NCI-H345 (cell line): ENCODE data around the gene KCNMB3.
"Not testable (repeated sequence)": the region's sequence is repeated elsewhere in the genome, so short reads cannot be mapped to it uniquely, and the experiment has no call there.

Experiments
- DNase-seq: peaks from one replicate; lab custom pipeline; 2025; lab: John Stamatoyannopoulos, UW

The KCNMB3 gene, protein sequence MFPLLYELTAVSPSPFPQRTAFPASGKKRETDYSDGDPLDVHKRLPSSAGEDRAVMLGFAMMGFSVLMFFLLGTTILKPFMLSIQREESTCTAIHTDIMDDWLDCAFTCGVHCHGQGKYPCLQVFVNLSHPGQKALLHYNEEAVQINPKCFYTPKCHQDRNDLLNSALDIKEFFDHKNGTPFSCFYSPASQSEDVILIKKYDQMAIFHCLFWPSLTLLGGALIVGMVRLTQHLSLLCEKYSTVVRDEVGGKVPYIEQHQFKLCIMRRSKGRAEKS

DNA sequence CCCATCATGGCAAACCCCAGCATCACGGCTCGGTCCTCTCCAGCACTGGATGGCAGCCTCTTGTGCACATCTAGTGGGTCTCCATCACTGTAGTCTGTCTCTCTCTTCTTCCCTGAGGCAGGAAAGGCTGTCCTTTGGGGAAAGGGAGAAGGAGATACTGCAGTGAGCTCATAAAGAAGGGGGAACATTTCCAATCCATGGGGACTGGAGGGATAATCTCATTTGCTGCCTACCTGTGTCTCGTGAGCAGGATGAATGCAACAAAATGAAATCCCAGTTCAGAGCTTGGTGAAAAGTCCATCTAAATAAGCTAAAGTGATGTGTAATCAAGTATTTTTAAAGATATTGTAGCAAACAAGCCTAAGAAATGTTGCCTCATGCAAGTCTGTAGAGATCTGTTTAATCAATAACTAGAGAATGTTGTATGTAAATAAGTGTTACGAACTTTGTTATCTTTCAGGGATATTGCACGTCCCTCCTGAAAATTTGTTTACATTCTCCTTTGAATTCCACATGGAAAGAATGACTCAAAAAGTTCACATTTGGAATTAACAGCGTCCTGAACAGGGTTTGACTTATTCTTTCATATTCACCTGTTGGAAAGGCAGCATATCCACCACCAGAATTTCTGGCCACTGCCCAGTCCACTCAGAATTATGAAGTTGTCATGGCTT lies at the start of gene KCNMB3:
Gene KCNMB3, minus strand, starts transcription at position 312 of the 674 bp plus-strand sequence. Its CDS starts 124 bp downstream, at position 188.
- no peak for DNase-seq

DNA sequence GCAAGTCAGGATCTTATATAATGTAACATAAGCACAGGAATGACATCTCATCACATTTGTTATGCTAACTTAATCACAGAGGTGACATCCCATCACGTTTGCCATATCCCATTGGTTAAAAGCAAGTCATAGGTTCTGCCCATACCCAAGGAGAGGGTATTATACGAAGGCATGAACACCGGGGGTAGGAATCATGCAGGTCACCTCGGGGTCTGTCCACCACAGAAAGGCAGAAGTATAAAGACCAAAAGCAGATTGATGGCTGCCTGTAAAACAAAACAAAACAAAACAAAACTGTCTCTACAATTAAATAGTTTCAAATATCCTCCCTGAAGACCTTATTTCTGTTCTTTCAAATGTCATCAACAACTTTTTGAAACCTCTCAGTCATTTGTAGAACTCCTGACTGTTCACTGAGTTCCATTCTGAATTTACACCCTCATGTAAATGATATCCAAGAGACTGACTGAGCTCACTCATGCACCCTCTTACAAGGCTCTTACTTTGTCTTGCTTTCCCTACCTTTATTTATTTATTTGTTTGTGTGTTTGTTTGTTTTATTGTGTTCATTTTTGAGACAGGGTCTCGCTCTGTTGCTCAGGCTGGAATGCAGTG lies 49.2 kb upstream of the KCNMB3 start:
- DNase-seq: no peak

DNA sequence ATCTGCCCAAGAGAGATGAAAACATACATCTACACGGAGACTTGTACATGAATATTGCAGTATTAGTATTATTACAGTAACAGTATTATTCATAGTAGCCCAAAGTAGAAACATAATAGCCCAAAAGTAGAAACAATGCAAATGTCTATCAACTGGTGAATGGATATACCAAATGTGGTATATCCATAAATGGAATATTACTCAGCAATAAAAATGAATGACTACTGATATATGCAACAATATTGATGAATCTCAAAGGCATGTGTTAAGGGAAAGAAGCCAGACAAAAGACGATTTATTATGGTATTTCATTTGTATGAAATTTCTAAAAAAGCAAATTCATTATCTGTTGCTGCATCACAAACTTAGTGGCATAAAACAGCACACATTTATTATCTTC lies 48.4 kb upstream of the KCNMB3 start:
- no peak for DNase-seq

DNA sequence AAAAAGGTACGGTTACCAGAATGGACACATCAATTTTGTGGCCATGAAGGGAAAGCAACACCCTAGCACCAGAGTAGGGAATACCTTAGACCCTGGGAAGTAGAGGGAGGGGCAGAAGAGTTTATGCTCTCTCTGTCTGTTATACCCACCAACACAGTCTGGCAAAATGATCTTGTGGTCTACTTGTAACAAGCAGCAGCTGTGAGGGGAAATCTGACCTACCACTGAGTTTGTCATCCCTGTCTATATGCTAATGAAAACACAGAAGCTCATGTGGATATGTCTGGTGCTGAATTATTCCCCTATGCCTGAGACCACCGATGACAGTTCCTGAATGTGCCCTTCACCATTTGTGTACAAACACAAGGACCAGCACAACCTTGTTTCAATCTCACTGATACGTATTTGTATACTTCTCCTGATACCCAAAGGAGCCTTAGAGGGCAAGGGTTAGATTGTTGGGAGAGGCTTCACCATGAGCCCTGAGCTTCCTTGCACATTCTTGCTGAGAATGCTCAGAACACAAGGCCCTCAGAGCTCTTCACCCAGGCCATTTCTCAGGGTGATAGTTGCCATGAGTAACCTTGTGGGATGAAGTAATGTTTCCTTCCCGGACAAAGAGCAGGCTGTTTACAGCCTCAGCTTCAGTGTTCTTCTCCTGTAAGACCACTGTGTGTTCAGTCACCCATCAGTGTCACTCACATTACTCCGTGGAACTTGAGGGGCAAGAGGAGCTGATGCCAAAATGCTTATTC lies 47.2 kb upstream of the KCNMB3 start:
- no peak for DNase-seq

GRCh38 chr3:179292450-179292849 lies 41.5 kb upstream of the KCNMB3 start:
- DNase-seq: no peak

DNA sequence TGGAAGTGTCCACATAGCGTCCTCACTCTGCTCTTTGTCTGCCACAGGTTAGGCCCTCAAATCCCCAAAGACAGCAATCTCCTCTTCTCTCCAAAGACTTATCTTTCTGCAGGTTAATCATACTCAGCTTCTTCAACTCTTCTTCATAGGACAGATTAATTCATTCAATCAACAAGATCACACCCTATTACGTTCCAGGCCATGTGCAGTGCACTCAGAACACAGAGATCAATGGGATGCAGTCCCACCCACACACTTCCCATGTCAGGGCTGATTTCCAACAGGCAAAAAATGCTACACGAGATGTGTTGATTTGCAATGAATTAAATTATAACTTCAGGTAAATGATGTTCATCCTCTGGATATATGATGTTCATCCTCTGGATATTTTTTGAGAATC lies 38.4 kb upstream of the KCNMB3 start:
- no peak for DNase-seq

- DNase-seq: no peak
Measured at GRCh38 chr3:179288845-179289244, 37.9 kb upstream of the KCNMB3 start.

DNA sequence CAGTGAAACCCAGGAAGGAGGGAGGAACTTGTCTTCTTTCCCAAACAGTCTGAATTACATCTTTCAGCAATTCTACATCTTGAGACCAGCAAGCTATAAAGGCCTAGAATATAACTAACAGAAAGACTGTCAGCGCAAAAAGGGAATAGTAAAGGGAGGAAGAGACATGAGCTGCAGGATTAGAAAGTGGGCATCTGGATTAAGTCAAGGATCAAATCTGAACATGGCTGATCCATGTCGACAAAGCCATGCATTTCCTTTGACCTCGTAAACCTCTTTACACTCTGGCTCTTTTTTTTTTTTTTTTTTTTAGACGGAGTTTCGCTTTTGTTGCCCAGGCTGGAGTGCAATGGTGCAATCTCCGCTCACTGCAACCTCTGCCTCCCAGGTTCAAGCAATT lies 35.4 kb upstream of the KCNMB3 start:
- DNase-seq: no peak

DNA sequence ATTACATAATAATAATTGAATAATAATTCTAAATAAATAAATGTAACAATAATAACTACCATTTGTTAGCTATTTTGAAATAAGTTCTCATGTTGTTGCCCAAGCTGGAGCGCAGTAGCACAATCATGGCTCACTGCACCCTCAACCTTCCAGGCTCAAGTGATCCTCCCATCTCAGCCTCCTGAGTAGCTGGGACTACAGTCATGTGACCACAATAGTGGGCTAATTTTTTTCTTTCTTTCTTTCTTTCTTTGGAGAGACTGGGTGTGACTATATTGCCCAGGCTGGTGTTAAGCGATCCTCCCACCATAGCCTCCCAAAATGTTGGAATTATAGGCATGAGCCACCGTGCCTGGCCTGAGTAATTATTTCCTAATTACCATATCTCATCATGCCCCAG lies 30.9 kb upstream of the KCNMB3 start:
- no peak for DNase-seq

- no peak for DNase-seq
Measured at GRCh38 chr3:179279837-179280236, 28.9 kb upstream of the KCNMB3 start.

DNA sequence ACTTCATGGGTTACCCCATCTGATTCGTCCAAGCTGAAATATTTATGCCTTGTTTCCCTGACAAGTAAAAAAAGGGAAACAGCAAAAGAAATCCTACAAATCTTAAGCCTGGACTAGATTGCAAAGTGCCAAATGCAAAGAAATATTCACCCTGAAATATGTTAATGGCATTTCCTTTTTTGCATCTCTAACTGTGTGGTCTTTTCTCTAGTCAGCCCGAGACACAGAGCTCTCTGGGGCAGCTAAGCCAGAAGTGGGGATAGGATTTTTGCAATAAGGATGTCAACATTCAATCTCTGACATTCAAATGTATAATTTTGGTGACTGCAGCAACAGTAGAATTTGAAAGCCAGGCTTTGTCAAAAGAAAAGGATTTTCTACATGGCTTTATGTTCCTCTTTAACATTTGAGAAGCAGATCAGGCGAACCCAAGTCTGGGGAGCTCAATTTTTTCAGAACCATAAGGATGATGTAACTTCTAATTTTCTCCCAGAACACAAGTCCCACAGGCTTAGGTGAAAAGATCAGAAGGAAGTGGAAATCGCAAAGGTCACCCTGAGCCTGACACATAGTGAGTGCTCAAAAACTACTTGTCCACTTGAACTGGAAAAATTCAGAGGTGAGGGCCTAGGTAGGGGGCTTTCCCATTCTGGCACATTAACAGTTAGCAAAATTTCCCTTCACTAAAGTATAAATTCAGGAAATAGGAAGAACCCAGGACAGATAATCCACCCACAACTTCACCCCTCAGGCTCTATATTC lies 28.2 kb upstream of the KCNMB3 start:
- DNase-seq: no peak

GRCh38 chr3:179278151-179278550 lies 27.2 kb upstream of the KCNMB3 start:
- DNase-seq: no peak

DNA sequence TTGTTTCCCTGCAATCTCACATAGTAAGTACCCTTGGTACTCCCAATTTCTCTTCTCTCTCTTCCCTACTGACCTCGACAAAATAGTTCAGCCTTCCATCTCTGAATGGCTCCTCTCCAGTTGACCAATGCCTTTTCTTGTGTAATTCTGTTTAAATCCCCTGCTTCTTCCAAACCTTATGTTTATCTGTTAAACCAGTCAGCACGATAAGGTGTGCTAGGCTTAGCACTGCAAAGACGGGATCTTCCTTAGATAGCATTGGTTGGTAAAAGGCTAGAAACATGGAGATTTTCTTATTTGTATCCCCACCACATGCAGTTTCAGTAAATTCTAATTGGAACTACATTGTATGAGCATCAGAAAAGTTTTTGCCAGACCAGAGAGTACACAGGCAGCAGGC lies 25.8 kb upstream of the KCNMB3 start:
- DNase-seq: no peak

- no peak for DNase-seq
Measured at GRCh38 chr3:179276001-179276400, 25.1 kb upstream of the KCNMB3 start.

DNA sequence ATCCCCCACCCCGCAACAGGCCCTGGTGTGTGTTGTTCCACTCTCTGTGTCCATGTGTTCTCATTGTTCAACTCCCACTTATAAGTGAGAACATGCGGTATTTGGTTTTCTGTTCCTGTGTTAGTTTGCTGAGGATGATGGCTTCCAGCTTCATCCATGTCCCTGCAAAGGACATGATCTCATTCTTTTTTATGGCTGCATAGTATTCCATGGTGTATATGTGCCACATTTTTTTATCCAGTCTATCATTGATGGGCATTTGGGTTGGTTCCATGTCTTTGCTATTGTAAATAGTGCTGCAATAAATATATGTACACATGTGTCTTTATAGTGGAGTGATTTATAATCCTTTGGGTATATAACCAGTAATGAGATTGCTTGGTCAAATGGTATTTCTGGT lies 23.5 kb upstream of the KCNMB3 start:
- DNase-seq: not testable (repeated sequence)

DNA sequence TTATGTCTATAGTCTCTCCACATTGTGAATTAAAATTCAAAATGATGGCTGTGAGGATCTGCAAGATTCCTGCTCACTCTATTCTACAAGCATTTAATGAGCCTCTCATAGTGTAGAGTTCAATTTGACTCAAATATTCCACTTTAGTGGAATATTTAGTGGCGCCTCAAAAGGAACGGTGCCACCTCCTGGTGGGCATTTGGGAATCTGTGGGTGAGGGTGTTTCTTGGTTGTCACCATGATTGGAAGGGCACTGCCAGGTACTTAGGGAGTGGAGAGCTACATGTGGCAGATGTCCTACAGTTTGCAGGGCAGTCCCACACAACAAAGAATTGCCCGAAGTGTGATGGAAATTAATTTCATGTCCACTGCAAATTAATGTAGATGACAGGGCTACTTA lies 21.5 kb upstream of the KCNMB3 start:
- DNase-seq: no peak

GRCh38 chr3:179269152-179269707 lies 18.3 kb upstream of the KCNMB3 start:
- DNase-seq: no peak

DNA sequence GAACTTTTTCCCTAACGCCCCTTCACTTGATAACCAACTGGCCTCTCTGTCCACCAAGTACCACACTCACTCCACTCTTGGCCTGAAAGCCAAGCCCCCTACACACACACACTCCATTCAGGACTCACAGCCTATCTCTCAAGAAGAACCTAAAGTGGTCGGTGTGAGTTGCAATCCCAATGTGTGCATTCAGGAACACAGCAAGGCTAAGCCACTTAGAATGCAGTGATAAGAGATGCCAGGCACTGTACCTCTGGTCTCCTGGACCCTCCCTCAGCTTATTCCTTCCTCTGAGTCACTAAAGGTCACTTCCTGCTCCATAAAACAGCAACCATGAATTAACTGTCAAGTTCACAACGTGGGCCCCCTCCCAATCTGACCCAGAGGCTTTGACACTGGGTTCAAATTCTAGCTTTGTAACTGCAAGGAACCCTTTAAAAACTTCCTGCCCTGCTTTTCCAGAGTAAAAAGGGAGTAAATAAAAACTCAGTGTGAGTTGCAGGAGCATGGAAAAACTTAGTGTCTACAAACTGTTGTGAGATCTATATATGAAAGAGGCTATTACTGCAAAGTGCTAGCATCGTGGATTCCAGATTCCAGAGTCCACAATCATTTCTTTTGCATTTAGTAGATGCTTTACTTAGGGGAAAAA lies 17.6 kb upstream of the KCNMB3 start:
- no peak for DNase-seq

- no peak for DNase-seq
Measured at GRCh38 chr3:179266701-179267211, 15.8 kb upstream of the KCNMB3 start.

DNA sequence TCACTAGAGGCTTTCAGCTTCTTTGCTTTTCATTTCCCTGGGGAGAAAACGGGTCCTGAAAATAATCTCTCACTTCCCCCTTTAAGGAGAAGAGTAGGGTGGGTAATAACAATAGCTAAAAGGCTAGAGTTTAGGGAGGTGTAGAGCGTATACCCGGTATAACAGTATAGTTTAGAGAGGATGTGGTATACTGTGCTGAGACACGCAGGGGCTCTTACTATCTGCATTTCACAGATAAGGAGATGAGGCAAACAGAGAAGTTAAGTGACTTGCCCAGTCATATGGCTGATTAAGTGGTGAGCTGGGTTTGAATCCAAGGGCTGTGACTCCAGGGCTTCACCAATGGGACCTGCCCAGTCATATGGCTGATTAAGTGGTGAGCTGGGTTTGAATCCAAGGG lies 15.0 kb upstream of the KCNMB3 start:
- DNase-seq: no peak

- DNase-seq: no peak
Measured at GRCh38 chr3:179265092-179265491, 14.2 kb upstream of the KCNMB3 start.
